Myocyte (in vitro differentiated cells): ENCODE measurements around the gene CENPC. TPM values are rescaled to one million over a fixed set of nuclear protein-coding genes. Genes with fewer than 3 reads are reported as not detected.

Source experiments
- total RNA-seq: library from RNA; depleted of rRNA; stranded (reverse); fragments of >200 nt; gene quantifications from 2 replicates; pipeline ENCODE4 v1.2.3, GENCODE V29; 2014

Gene CENPC
- total RNA-seq, 1 donor from 2014 or later = 12.2 TPM

Other genes with a start within 250 kb of the CENPC start
- not detected in 2 replicates for gene STAP1, start 13.2 kb upstream of the CENPC start, total RNA-seq
- 80.1 and 140 TPM in 2 replicates for gene UBA6, start 155.7 kb upstream of the CENPC start, total RNA-seq
- gene GNRHR, start 208.9 kb upstream of the CENPC start, total RNA-seq = not detected in 2 replicates